ENCODE results near the gene APCDD1L.
"Not testable (repeated sequence)": the region's sequence is repeated elsewhere in the genome, so short reads cannot be mapped to it uniquely, and the experiment has no call there.

Gene APCDD1L

GRCh38 chr20:58436868-58437645 lies 78.1 kb downstream of the APCDD1L start:
- DNase-seq: no peak

- DNase-seq: no peak
These were observed 80.0 kb downstream of the APCDD1L start for GRCh38 chr20:58435237-58435636.

- DNase-seq: no peak
These were observed 80.9 kb downstream of the APCDD1L start for GRCh38 chr20:58434326-58434725.

GRCh38 chr20:58433759-58434158 lies 81.4 kb downstream of the APCDD1L start:
- no peak for DNase-seq

- no peak for DNase-seq
These were observed 82.1 kb downstream of the APCDD1L start for GRCh38 chr20:58433029-58433647.

GRCh38 chr20:58432186-58432954 lies 82.8 kb downstream of the APCDD1L start:
- DNase-seq: no peak

GRCh38 chr20:58431134-58431533 lies 84.1 kb downstream of the APCDD1L start:
- no peak for DNase-seq

GRCh38 chr20:58429303-58429702 lies 85.9 kb downstream of the APCDD1L start:
- DNase-seq: no peak

- DNase-seq: no peak
These were observed 86.8 kb downstream of the APCDD1L start for GRCh38 chr20:58428364-58428763.

- DNase-seq: not testable (repeated sequence)
These were observed 87.6 kb downstream of the APCDD1L start for GRCh38 chr20:58427571-58427970.

- no peak for DNase-seq
These were observed 90.8 kb downstream of the APCDD1L start for GRCh38 chr20:58424218-58424969.

GRCh38 chr20:58421497-58421850 lies 93.7 kb downstream of the APCDD1L start:
- no peak for DNase-seq

GRCh38 chr20:58420798-58421496 lies 94.3 kb downstream of the APCDD1L start:
- DNase-seq: no peak

- DNase-seq: no peak
These were observed 96.0 kb downstream of the APCDD1L start for GRCh38 chr20:58418949-58419748.

- no peak for DNase-seq
These were observed 97.8 kb downstream of the APCDD1L start for GRCh38 chr20:58417438-58417837.

GRCh38 chr20:58416835-58417234 lies 98.4 kb downstream of the APCDD1L start:
- no peak for DNase-seq

- no peak for DNase-seq
These were observed 99.1 kb downstream of the APCDD1L start for GRCh38 chr20:58416057-58416456.

GRCh38 chr20:58414786-58415185 lies 100.4 kb downstream of the APCDD1L start:
- DNase-seq: not testable (repeated sequence)

GRCh38 chr20:58414216-58414615 lies 101.0 kb downstream of the APCDD1L start:
- not testable (repeated sequence) for DNase-seq
